ENCODE results near the gene ZNF740.

- peak; percentile 27; the same call in 1 of the 2 replicates for TF ChIP-seq CTCF (conservative IDR thresholded peaks at IDR 0.05; ENCODE audit: low read depth, low read length)
- no peak for TF ChIP-seq RCOR1 (IDR thresholded peaks at IDR 0.05; ENCODE audit: insufficient replicate concordance, low read length)
- TF ChIP-seq RFX5 (IDR thresholded peaks at IDR 0.05; ENCODE audit: low read depth, low read length), result no peak
- no peak for TF ChIP-seq POLR2A (IDR thresholded peaks at IDR 0.05; ENCODE audit: low read depth, low read length)
- TF ChIP-seq, protein P1, sequence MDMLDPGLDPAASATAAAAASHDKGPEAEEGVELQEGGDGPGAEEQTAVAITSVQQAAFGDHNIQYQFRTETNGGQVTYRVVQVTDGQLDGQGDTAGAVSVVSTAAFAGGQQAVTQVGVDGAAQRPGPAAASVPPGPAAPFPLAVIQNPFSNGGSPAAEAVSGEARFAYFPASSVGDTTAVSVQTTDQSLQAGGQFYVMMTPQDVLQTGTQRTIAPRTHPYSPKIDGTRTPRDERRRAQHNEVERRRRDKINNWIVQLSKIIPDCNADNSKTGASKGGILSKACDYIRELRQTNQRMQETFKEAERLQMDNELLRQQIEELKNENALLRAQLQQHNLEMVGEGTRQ (IDR thresholded peaks at IDR 0.05; ENCODE audit: low read depth, low read length), result no peak
- TF ChIP-seq MXI1 (IDR thresholded peaks at IDR 0.05; ENCODE audit: borderline replicate concordance, low read depth, low read length), result no peak
- no peak for TF ChIP-seq RAD21 (IDR thresholded peaks at IDR 0.05; ENCODE audit: low read length)
- no peak for TF ChIP-seq CHD1 (IDR thresholded peaks at IDR 0.05; ENCODE audit: low read depth, low read length)
- TF ChIP-seq SMC3 (IDR thresholded peaks at IDR 0.05; ENCODE audit: low read depth, low read length), result no peak
- TF ChIP-seq BHLHE40 (IDR thresholded peaks at IDR 0.05; ENCODE audit: low read depth, low read length), result no peak
Observed at GRCh38 chr12:53224061-53224896, 43.8 kb downstream of the ZNF740 start.
